ENCODE measurements around the gene BEAN1.
"Not testable (repeated sequence)": the region's sequence is repeated elsewhere in the genome, so short reads cannot be mapped to it uniquely, and the experiment has no call there.

BEAN1 gene

GRCh38 chr16:66460703-66461102 is 33.6 kb downstream of the BEAN1 start:
- Histone ChIP-seq H3K27ac (replicated peaks) (no peak overlapping the region), H3K4me3 (replicated peaks; ENCODE audit: insufficient read depth, low read length) (no peak overlapping the region), H3K27me3 (ENCODE audit: insufficient read depth, poor library complexity, severe bottlenecking) (peaks cover 5% of the 10 kb centered on the region)
- DNase-seq (ENCODE audit: low read depth in 1 of 2, low spot score in 1 of 2) = no peak
- TF ChIP-seq POLR2AphosphoS5 (IDR thresholded peaks at IDR 0.05; ENCODE audit: low read depth) (no peak), SPI1 (IDR thresholded peaks at IDR 0.05; ENCODE audit: borderline replicate concordance, low read depth) (no peak), GABPA (IDR thresholded peaks at IDR 0.05; ENCODE audit: low read depth) (no peak), REST (IDR thresholded peaks at IDR 0.05; ENCODE audit: insufficient replicate concordance, low read depth) (no peak)
- TF ChIP-seq, protein P1, sequence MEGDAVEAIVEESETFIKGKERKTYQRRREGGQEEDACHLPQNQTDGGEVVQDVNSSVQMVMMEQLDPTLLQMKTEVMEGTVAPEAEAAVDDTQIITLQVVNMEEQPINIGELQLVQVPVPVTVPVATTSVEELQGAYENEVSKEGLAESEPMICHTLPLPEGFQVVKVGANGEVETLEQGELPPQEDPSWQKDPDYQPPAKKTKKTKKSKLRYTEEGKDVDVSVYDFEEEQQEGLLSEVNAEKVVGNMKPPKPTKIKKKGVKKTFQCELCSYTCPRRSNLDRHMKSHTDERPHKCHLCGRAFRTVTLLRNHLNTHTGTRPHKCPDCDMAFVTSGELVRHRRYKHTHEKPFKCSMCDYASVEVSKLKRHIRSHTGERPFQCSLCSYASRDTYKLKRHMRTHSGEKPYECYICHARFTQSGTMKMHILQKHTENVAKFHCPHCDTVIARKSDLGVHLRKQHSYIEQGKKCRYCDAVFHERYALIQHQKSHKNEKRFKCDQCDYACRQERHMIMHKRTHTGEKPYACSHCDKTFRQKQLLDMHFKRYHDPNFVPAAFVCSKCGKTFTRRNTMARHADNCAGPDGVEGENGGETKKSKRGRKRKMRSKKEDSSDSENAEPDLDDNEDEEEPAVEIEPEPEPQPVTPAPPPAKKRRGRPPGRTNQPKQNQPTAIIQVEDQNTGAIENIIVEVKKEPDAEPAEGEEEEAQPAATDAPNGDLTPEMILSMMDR (IDR thresholded peaks at IDR 0.05; ENCODE audit: insufficient read depth, low read length) = no peak

DNA sequence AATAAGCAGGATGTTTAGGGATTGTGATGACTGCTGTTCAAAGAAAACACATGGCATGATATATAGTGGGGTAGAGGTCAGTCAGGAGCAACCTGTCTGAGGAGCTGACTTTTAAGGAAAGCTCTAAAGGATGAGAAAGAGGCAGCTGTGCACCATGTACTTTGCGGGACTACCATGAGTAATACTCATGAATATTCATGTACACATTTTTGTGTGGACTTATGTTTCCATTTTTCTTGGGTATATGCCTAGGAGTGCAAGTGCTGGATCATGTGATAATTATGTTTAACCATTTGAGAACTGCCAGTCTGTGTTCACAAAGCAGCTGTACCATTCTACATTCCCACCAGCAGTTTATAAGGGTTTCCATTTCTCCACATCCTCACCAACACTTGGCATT is 35.8 kb downstream of the BEAN1 start:
- Histone ChIP-seq H3K27me3 (ENCODE audit: insufficient read depth, poor library complexity, severe bottlenecking) (peaks cover 5% of the 10 kb centered on the region), H3K4me3 (replicated peaks; ENCODE audit: insufficient read depth, low read length) (no peak overlapping the region), H3K27ac (replicated peaks) (no peak overlapping the region)
- DNase-seq (ENCODE audit: low read depth in 1 of 2, low spot score in 1 of 2) = no peak
- TF ChIP-seq POLR2AphosphoS5 (IDR thresholded peaks at IDR 0.05; ENCODE audit: low read depth) = no peak
- TF ChIP-seq SPI1 (IDR thresholded peaks at IDR 0.05; ENCODE audit: borderline replicate concordance, low read depth) = no peak
- TF ChIP-seq REST (IDR thresholded peaks at IDR 0.05; ENCODE audit: insufficient replicate concordance, low read depth) = no peak
- TF ChIP-seq, protein P1 (IDR thresholded peaks at IDR 0.05; ENCODE audit: insufficient read depth, low read length) = no peak
- no peak for TF ChIP-seq GABPA (IDR thresholded peaks at IDR 0.05; ENCODE audit: low read depth)

DNA sequence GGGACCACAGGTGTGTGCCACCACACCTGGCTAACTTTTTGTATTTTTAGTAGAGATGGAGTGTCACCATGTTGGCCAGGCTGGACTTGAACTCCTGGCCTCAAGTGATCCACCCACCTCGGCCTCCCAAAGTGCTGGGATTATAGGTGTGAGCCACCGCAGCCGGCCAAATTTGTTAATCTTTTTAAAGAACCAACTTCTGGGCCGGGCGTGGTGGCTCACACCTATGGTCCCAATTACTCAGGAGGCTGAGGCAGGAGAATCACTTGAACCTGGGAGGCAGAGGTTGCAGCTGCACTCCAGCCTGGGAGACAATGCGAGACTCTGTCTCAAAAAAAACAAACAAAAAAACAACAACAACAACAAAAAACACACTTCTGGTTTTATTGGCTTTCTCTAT is 38.9 kb downstream of the BEAN1 start:
- not testable (repeated sequence) for H3K4me3 ChIP-seq (replicated peaks; ENCODE audit: insufficient read depth, low read length); H3K27me3 ChIP-seq (ENCODE audit: insufficient read depth, poor library complexity, severe bottlenecking); DNase-seq (ENCODE audit: low read depth in 1 of 2, low spot score in 1 of 2); H3K27ac ChIP-seq (replicated peaks)

DNA sequence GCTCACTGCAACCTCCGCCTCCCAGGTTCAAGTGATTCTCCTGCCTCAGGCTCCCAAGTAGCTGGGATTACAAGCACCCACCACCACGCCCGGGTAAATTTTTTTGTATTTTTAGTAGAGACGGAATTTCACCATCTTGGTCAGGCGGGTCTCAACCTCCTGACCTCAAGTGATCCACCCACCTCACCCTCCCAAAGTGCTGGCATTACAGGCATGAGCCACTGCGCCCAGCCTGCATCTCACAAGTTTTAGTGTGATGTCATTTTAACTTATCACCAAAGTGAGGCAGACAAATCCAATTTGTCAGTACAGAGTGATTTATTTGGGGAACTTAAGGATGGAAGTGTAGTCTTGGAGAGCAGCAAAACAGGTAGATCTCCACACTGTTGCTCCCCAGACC is 39.5 kb downstream of the BEAN1 start:
- not testable (repeated sequence) for DNase-seq (ENCODE audit: low read depth in 1 of 2, low spot score in 1 of 2); H3K27ac ChIP-seq (replicated peaks); H3K4me3 ChIP-seq (replicated peaks; ENCODE audit: insufficient read depth, low read length); H3K27me3 ChIP-seq (ENCODE audit: insufficient read depth, poor library complexity, severe bottlenecking)

- H3K4me3 ChIP-seq (replicated peaks; ENCODE audit: insufficient read depth, low read length) = no peak overlapping the region
- peaks cover 5% of the 10 kb centered on the region for H3K27me3 ChIP-seq (ENCODE audit: insufficient read depth, poor library complexity, severe bottlenecking)
- TF ChIP-seq SPI1 (IDR thresholded peaks at IDR 0.05; ENCODE audit: borderline replicate concordance, low read depth) (no peak), GABPA (IDR thresholded peaks at IDR 0.05; ENCODE audit: low read depth) (no peak), POLR2AphosphoS5 (IDR thresholded peaks at IDR 0.05; ENCODE audit: low read depth) (no peak), REST (IDR thresholded peaks at IDR 0.05; ENCODE audit: insufficient replicate concordance, low read depth) (no peak)
- TF ChIP-seq, protein P1 (IDR thresholded peaks at IDR 0.05; ENCODE audit: insufficient read depth, low read length) = no peak
- H3K27ac ChIP-seq (replicated peaks) = no peak overlapping the region
- no peak for DNase-seq (ENCODE audit: low read depth in 1 of 2, low spot score in 1 of 2)
These were observed 40.5 kb downstream of the BEAN1 start for GRCh38 chr16:66467611-66468010.

Measured in HL-60 (cell line).